HFF-Myc (cell line): ENCODE measurements around the gene PTER.

Experiments used
- DNase-seq: peaks from one replicate; pipeline ENCODE4 v3.0.0-alpha.2; 2011; ENCODE audit warnings: low read depth; ENCODE audit errors: extremely low read depth
- H3K4me3 ChIP-seq: replicated peaks from 2 replicates; pipeline ENCODE4 v1.5.1; 2011; ENCODE audit warnings: low read depth, mild to moderate bottlenecking, control low read depth, low read length
- CTCF ChIP-seq: IDR thresholded peaks from 2 replicates; pipeline ENCODE4 v1.5.1; 2012; ENCODE audit warnings: mild to moderate bottlenecking, low read depth, low read length, control low read depth; ENCODE audit errors: missing control alignments

PTER gene

GRCh38 chr10:16436758-16437539 is at the start of gene PTER:
TSS of gene PTER (plus strand) at chr10:16437010. CDS start at chr10:16484385, 47,375 bp downstream.
- H3K4me3 ChIP-seq, result peak within 1 kb of the TSS; percentile 55
- DNase-seq, result peak; percentile 82
- TF ChIP-seq CTCF, result no peak

- DNase-seq, result no peak
- TF ChIP-seq CTCF, result no peak
- no peak overlapping the region for H3K4me3 ChIP-seq
These were observed 44.2 kb upstream of the PTER start for GRCh38 chr10:16392531-16393069.

GRCh38 chr10:16393271-16393858 is 43.4 kb upstream of the PTER start:
- no peak overlapping the region for H3K4me3 ChIP-seq
- no peak for TF ChIP-seq CTCF
- DNase-seq, result no peak

- H3K4me3 ChIP-seq, result no peak overlapping the region
- no peak for TF ChIP-seq CTCF
- no peak for DNase-seq
These were observed 35.4 kb upstream of the PTER start for GRCh38 chr10:16401416-16401815.

- no peak for DNase-seq
- TF ChIP-seq CTCF, result no peak
- no peak overlapping the region for H3K4me3 ChIP-seq
These were observed 28.4 kb upstream of the PTER start for GRCh38 chr10:16408379-16408778.

GRCh38 chr10:16417341-16417740 is 19.5 kb upstream of the PTER start:
- H3K4me3 ChIP-seq, result no peak overlapping the region
- no peak for DNase-seq
- no peak for TF ChIP-seq CTCF
